C4-2B (cell line): Measurements from ENCODE around the gene CDC42BPG.

Experiments used
- H3K27ac ChIP-seq: fragments of 450-650 bp; 2 replicates; pipeline ENCODE4 v1.5.1; 2017
- CTCF ChIP-seq: fragments of 450-650 bp; conservative IDR thresholded peaks from 2 replicates; pipeline ENCODE4 v1.5.1; 2017; ENCODE audit warnings: mild to moderate bottlenecking
- ZFX ChIP-seq: fragments of 450-650 bp; IDR thresholded peaks from 2 replicates; pipeline ENCODE4 v1.6.1; 2017

The CDC42BPG gene

DNA sequence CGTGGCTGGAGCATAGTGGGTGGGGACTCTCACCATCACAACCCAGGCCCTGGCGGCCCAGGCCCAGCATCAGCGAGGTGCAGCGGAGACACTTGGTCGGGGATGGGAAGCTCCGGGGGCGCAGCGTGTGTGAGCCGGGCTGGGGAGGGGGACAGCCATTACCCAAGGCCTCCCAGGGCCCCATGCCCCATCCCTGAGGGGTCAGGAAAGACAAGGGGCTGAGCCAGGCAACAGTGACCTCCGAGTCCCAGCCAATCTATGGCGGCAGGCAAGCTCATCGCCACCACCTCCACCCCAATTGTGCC, 11.3 kb downstream of the CDC42BPG start:
- TF ChIP-seq CTCF: no peak
- TF ChIP-seq ZFX: no peak
- H3K27ac ChIP-seq: no peak overlapping the region

DNA sequence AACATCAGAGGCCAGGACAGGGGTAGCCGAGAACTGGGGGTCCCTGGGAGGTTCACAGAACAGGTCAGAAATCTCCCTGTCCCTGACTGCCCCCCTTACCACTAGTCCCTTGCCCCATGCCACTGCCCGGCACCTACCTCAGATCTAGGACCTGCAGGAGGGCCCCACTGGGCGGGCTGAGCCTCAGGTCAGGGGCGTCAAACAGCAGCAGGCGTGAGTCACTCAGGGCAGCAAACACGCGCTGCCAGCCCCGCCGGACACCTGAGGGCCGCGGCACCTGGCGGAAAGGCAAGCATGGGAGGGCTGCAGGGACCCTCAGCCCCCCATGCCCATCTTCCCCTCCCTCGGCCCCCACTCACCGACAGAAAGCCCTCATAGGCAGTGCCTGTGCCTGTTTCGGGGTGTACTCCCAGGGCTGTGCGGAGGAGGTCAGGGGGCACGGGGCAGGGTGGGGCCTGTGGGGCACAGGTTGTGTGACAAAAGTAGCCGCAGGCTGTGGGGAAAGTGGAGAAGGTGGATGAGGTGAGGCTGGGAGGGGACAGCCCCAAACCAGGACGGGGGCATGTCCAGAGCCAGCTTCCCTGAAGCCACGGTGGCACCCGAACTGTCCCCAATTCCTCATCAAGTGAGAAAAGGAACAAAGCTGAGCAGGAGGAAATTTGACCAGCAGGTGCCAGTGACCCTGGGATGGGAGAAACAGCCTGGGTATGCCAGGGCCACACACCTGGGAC, 11.8 kb downstream of the CDC42BPG start:
- no peak for TF ChIP-seq CTCF
- TF ChIP-seq ZFX: no peak
- no peak overlapping the region for H3K27ac ChIP-seq

DNA sequence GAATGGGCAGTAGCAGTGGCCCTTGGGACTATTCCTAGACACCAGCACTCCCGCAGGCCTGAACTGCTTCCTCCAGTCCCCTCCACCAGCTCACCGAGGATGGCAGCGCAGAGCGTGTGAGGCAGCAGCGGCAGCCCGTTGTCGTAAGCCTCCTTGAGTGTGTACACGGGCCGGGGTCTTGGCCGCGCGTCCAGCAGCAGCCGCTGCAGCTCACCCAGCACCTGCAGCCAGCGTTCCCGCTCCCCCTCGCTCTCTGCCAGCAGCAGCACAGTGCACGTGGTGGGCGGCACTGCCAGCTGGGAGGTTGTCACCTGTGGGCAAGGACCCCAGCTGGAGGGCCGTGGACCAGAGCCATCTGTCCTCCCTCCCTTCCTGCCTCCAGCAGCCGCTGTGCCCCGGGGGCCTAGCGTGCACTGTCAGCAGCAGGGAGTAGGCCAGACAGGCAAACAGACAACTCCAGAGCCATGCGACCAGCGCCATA, 13.0 kb downstream of the CDC42BPG start:
- TF ChIP-seq ZFX (no peak), CTCF (no peak)
- no peak overlapping the region for H3K27ac ChIP-seq

DNA sequence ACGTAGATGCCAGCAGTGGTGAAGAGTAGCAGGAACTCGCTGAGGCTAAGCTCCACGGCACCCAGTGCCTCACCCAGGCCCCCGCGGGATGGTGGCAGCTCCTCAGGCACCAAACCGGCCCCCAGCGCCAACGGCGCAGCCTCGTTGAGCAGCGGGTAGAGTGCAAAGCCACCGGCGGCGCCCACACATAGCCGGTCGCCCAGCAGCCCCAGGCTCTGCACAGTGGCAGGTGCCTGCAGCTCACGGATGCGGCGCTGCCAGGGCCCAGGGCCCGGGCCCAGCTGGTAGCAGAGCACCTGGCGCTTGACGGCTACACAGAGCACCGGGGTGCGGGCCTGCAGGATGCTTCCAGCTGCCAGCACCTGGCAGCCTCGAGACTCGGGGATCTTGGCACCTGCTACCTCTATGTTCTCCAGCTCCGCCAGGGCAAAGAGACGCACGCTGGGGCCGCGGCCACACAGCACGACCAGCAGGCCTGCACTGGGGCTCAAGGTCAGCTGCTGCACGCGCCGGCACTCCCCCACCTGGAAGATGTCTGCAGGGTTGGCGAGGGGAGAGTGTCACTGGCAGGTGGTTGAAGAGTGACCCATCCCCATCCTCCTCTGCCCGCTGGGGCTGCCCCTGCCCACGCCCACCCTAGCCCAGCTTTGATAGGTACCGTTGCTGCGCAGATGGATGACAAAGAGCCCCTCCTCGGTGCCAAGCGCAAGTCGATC, 14.8 kb downstream of the CDC42BPG start:
- TF ChIP-seq ZFX: no peak
- no peak for TF ChIP-seq CTCF
- no peak overlapping the region for H3K27ac ChIP-seq

GRCh38 chr11:64827451-64827839, 17.0 kb downstream of the CDC42BPG start:
- no peak overlapping the region for H3K27ac ChIP-seq
- TF ChIP-seq ZFX: no peak
- TF ChIP-seq CTCF: no peak

DNA sequence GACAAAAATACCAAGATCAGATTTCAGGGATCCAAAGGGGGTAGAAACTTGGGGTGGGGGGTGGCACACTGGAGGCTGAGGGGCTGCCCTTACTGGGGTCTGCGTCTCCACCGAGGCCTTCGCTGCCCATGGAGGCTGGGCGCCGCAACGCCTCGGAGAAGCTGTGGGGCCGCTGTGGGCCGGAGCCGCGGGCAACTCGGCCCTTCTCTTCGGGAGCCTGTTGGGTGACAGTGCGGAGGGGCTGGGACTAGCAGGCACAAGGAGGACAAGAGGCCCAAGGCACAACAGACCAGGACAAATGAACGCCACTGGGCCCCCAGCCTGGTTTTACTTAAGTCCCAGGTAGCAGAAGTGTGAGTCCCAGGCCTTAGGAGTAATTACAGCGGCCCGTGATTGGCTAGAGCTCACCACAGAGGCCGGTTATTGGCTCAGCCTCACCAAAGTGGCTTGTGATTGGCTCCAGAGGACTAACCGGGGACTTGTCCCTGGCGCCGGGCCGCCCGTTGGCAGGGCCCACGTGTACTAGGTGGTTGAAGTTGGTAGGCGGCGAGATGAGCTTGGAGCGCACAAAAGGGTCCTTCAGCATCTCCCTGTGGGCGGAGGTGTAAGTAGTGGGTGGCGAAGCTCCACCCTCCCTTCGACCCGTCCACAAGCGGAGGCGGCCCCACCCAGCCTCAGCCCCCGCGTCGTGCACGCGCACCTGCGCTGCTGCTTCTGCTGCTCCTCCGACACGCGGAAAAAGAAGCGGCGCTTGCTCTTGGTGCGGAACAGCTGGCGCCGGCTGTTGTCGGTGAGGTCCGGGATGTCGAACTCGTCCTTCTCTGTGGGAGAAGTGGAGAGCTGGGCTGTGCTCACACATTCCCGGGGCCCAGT, 17.6 kb downstream of the CDC42BPG start:
- no peak overlapping the region for H3K27ac ChIP-seq
- TF ChIP-seq CTCF (no peak), ZFX (no peak)

DNA sequence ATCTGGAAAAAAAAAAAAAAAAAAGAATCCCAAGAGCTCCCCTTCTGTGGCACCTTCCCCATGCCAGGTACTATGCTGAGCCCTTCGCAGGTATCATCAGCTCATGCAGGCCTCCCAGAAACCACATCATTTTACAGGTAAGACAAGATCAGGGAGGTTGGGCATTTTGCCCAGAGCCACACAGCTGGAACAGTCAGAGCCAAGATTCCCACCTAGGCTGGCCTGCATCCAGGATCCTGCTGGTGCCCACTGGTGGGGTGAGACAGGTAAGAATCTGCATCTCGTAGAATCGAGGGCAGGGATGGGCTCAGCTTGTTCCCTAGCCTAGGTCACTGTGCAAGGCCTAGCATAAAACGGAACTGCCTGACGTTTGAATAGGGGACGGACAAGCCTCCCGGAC, 18.4 kb downstream of the CDC42BPG start:
- TF ChIP-seq CTCF (no peak), ZFX (no peak)
- no peak overlapping the region for H3K27ac ChIP-seq
